HepG2 (cell line): ENCODE data around the gene PRICKLE3.

Experiments used
- EZH2 ChIP-seq: conservative IDR thresholded peaks from 2 replicates; pipeline ENCODE4 v1.6.1; 2012; ENCODE audit warnings: mild to moderate bottlenecking, low read depth, low read length, moderate library complexity
- JUN ChIP-seq: sonication (generic); formaldehyde crosslinking; IDR thresholded peaks from 2 replicates; pipeline ENCODE4 v1.4.0; 2020; ENCODE audit warnings: mild to moderate bottlenecking, missing genetic modification reagents
- MAFK ChIP-seq, 2 experiments: IDR thresholded peaks in 1 of 2; conservative IDR thresholded peaks in 1 of 2; 2 replicates each; pipeline ENCODE4 v1.6.1; 2011; ENCODE audit warnings: improper control_type of control experiment in 2 of 2, low read length in 2 of 2
- RFX3 ChIP-seq: IDR thresholded peaks from 2 replicates; pipeline ENCODE4 v1.6.1; 2016; ENCODE audit warnings: missing biosample characterization, missing genetic modification reagents
- SIN3B ChIP-seq: fragments of 150-350 bp; IDR thresholded peaks from 2 replicates; pipeline ENCODE4 v1.6.1; 2014; ENCODE audit warnings: low read length
- TF ChIP-seq, protein P1 (sequence below): sonication (generic); formaldehyde crosslinking; IDR thresholded peaks from 2 replicates; pipeline ENCODE4 v1.5.0; 2020; ENCODE audit warnings: missing genetic modification reagents

DNA sequence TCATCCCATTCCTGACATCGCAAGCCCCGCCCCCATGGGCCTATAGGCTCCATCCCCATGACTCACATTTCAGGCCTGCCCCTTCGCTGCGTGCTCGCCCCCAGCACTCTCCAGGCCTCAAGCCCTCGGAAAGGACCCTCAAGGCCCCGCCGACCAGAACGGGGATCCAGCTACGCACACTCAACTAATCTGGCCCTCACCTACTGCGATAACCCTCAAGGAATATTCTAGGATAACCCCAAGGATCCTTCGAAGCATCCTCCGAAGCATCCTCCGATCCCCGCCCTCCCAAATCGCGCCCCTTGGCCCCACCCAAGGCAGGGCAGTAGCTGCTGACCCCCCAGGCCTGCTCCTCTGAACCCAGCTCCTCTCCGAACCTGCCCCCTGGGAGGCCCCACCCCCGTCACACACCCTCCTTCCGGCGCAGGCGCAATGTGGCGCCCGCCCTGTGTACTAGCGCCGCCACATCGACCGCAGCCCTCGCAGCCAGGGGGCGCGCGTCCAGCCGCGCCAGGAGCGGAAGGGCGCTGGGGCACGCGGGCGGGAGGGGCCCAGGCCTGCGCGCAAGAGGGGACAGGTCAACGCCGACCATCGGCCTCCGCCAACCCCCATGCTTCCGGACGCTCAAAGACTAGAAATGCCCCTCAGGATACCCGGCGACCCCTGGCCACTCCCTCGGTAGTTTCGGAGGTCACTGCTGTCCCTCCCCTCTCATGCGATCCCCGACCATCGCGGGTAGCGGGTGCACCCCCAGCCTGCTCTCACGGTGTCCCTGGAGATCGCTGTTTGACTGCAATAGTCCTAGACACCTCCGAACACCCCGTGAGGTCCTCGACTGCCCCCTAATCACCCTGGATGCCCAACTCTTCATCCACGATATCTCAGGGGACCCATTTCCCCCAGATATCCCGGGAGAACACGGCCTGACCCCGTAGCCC, 30.0 kb downstream of the PRICKLE3 start:
- no peak for TF ChIP-seq EZH2
- TF ChIP-seq, protein P1, sequence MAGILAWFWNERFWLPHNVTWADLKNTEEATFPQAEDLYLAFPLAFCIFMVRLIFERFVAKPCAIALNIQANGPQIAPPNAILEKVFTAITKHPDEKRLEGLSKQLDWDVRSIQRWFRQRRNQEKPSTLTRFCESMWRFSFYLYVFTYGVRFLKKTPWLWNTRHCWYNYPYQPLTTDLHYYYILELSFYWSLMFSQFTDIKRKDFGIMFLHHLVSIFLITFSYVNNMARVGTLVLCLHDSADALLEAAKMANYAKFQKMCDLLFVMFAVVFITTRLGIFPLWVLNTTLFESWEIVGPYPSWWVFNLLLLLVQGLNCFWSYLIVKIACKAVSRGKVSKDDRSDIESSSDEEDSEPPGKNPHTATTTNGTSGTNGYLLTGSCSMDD = no peak
- no peak for TF ChIP-seq JUN
- no peak for TF ChIP-seq RFX3 (CRISPR knock-in tag)
- TF ChIP-seq SIN3B = no peak
- TF ChIP-seq MAFK (conservative IDR thresholded peaks at IDR 0.05 in 1 of 2, IDR thresholded peaks at IDR 0.05 in 1 of 2; ENCODE audit: low read length in 2 of 2) = no peak
